Smooth muscle cell (in vitro differentiated cells): Measurements from ENCODE around the gene TAOK3. TPM values are rescaled to one million over a fixed set of nuclear protein-coding genes. Genes with fewer than 3 reads are reported as not detected.

Experiments
- DNase-seq: peaks from one replicate; lab custom pipeline; 2025; ENCODE audit not compliant: unreplicated experiment; lab: John Stamatoyannopoulos, UW
- H2AFZ ChIP-seq: fragments of 200-600 bp; sonication (generic); 2 replicates; pipeline ENCODE4 v1.6.0; 2016; ENCODE audit warnings: antibody characterized with exemption, low read depth, mild to moderate bottlenecking
- H3F3A ChIP-seq: fragments of 200-600 bp; sonication (generic); 2 replicates; pipeline ENCODE4 v1.6.0; 2017; ENCODE audit warnings: antibody characterized with exemption, low read depth
- H3K27ac ChIP-seq: fragments of 200-600 bp; sonication (generic); 2 replicates; pipeline ENCODE4 v1.5.1; 2016; ENCODE audit warnings: low read depth, mild to moderate bottlenecking
- H3K27me3 ChIP-seq: fragments of 200-600 bp; sonication (generic); 2 replicates; pipeline ENCODE4 v1.6.1; 2016; ENCODE audit warnings: low read depth, mild to moderate bottlenecking
- H3K36me3 ChIP-seq: fragments of 200-600 bp; sonication (generic); 2 replicates; pipeline ENCODE4 v1.5.1; 2016; ENCODE audit warnings: low read depth
- H3K4me1 ChIP-seq: fragments of 200-600 bp; sonication (generic); 2 replicates; pipeline ENCODE4 v1.5.1; 2016; ENCODE audit warnings: low read depth
- H3K4me2 ChIP-seq: fragments of 200-600 bp; sonication (generic); 2 replicates; pipeline ENCODE4 v1.6.0; 2016; ENCODE audit warnings: mild to moderate bottlenecking
- H3K4me3 ChIP-seq: fragments of 200-600 bp; sonication (generic); 2 replicates; pipeline ENCODE4 v1.5.1; 2016; ENCODE audit warnings: mild to moderate bottlenecking
- H3K79me2 ChIP-seq: fragments of 200-600 bp; sonication (generic); 2 replicates; pipeline ENCODE4 v1.6.0; 2016; ENCODE audit warnings: low read depth, mild to moderate bottlenecking
- H3K9ac ChIP-seq: fragments of 200-600 bp; sonication (generic); 2 replicates; pipeline ENCODE4 v1.6.0; 2016; ENCODE audit warnings: low read depth
- H3K9me3 ChIP-seq: fragments of 200-600 bp; sonication (generic); replicated peaks from 2 replicates; pipeline ENCODE4 v1.5.1; 2016; ENCODE audit warnings: low read depth
- H4K20me1 ChIP-seq: fragments of 200-600 bp; sonication (generic); 2 replicates; pipeline ENCODE4 v1.6.0; 2016; ENCODE audit warnings: low read depth
- WGBS: methylation state at CpG from one replicate; pipeline ENCODE4 v1.1.7; 2016; ENCODE audit warnings: low lambda C conversion rate; 5-methylcytosine and 5-hydroxymethylcytosine counted together
- polyA plus RNA-seq: library from polyadenylated mRNA; unstranded; fragments of >200 nt; fragmentation: Nextera tagmentation; extraction: Ambion mirVana; gene quantifications from 2 replicates; pipeline ENCODE4 v1.2.1, GENCODE V29; 2016
- total RNA-seq: library from RNA; depleted of rRNA; stranded (reverse); fragments of >200 nt; gene quantifications from 2 replicates; pipeline ENCODE4 v1.2.3, GENCODE V29; 2014
- TF ChIP-seq, protein P1 (sequence below): fragments of 200-600 bp; sonication (generic); IDR thresholded peaks from 2 replicates; pipeline ENCODE4 v1.5.1; 2017; ENCODE audit warnings: borderline replicate concordance, mild to moderate bottlenecking, antibody characterized with exemption; ENCODE audit not compliant: insufficient read depth, poor library complexity, severe bottlenecking

The TAOK3 gene
- total and polyA plus RNA-seq, 2 experiments from 2014 or later, result 7.3 to 7.9 TPM

DNA sequence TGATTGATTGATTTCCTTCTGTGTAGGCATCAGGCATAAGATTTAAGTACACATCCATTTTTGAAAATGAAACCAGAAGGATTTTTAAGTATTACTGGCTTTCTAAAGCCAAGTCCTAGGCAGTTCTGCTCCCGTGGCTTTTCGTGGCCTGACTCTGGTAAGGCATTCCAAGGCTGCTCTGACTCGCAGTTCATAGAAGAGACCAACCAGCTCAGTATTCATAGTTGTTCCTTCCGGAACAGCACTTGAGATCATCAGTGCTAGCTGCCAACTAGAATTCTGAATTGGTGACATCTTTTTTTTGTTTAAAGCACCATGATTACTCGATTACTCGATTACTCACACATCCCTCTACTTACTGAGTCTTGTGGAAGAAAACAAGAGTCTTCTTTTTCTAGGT, 29.5 kb upstream of the TAOK3 start:
- H2AFZ ChIP-seq, result no peak overlapping the region
- no peak overlapping the region for H3K4me3 ChIP-seq
- 97% methylated on average over 6 of the region's 6 CpGs for WGBS
- no peaks in the 10 kb centered on the region for H3K9me3 ChIP-seq
- H3K9ac ChIP-seq, result no peak overlapping the region
- TF ChIP-seq, protein P1, sequence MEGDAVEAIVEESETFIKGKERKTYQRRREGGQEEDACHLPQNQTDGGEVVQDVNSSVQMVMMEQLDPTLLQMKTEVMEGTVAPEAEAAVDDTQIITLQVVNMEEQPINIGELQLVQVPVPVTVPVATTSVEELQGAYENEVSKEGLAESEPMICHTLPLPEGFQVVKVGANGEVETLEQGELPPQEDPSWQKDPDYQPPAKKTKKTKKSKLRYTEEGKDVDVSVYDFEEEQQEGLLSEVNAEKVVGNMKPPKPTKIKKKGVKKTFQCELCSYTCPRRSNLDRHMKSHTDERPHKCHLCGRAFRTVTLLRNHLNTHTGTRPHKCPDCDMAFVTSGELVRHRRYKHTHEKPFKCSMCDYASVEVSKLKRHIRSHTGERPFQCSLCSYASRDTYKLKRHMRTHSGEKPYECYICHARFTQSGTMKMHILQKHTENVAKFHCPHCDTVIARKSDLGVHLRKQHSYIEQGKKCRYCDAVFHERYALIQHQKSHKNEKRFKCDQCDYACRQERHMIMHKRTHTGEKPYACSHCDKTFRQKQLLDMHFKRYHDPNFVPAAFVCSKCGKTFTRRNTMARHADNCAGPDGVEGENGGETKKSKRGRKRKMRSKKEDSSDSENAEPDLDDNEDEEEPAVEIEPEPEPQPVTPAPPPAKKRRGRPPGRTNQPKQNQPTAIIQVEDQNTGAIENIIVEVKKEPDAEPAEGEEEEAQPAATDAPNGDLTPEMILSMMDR, result no peak
- H3K4me1 ChIP-seq, result no peaks in the 10 kb centered on the region
- H3K4me2 ChIP-seq, result no peak overlapping the region
- H3K79me2 ChIP-seq, result no peaks in the 10 kb centered on the region
- H3K36me3 ChIP-seq, result peaks cover 12% of the 10 kb centered on the region
- H4K20me1 ChIP-seq, result peaks cover 35% of the 10 kb centered on the region
- H3K27me3 ChIP-seq, result no peaks in the 10 kb centered on the region
- DNase-seq, result no peak
- H3F3A ChIP-seq, result no peaks in the 10 kb centered on the region
- H3K27ac ChIP-seq, result no peak overlapping the region

- Histone ChIP-seq H3K9ac (no peak overlapping the region), H3K27ac (no peak overlapping the region), H3K4me2 (no peak overlapping the region), H3K36me3 (peaks cover 15% of the 10 kb centered on the region), H3K27me3 (no peaks in the 10 kb centered on the region), H3F3A (no peaks in the 10 kb centered on the region), H3K9me3 (no peaks in the 10 kb centered on the region), H3K79me2 (no peaks in the 10 kb centered on the region), H3K4me1 (no peaks in the 10 kb centered on the region), H4K20me1 (peaks cover 30% of the 10 kb centered on the region), H3K4me3 (no peak overlapping the region), H2AFZ (no peak overlapping the region)
- 81% methylated on average over 5 of the region's 5 CpGs for WGBS
- DNase-seq, result no peak
- TF ChIP-seq, protein P1, result no peak
Observed at GRCh38 chr12:118398940-118399339, 26.2 kb upstream of the TAOK3 start.

- no peaks in the 10 kb centered on the region for H3K9me3 ChIP-seq
- no peak for DNase-seq
- no peaks in the 10 kb centered on the region for H3F3A ChIP-seq
- peaks cover 30% of the 10 kb centered on the region for H4K20me1 ChIP-seq
- no peak overlapping the region for H3K9ac ChIP-seq
- H2AFZ ChIP-seq, result no peak overlapping the region
- TF ChIP-seq, protein P1, result no peak
- peaks cover 16% of the 10 kb centered on the region for H3K36me3 ChIP-seq
- H3K4me2 ChIP-seq, result no peak overlapping the region
- WGBS, result 90% methylated on average over 2 of the region's 2 CpGs
- no peak overlapping the region for H3K27ac ChIP-seq
- H3K79me2 ChIP-seq, result no peaks in the 10 kb centered on the region
- H3K4me3 ChIP-seq, result no peak overlapping the region
- H3K4me1 ChIP-seq, result no peaks in the 10 kb centered on the region
- no peaks in the 10 kb centered on the region for H3K27me3 ChIP-seq
Observed at GRCh38 chr12:118398524-118398923, 25.8 kb upstream of the TAOK3 start.

DNA sequence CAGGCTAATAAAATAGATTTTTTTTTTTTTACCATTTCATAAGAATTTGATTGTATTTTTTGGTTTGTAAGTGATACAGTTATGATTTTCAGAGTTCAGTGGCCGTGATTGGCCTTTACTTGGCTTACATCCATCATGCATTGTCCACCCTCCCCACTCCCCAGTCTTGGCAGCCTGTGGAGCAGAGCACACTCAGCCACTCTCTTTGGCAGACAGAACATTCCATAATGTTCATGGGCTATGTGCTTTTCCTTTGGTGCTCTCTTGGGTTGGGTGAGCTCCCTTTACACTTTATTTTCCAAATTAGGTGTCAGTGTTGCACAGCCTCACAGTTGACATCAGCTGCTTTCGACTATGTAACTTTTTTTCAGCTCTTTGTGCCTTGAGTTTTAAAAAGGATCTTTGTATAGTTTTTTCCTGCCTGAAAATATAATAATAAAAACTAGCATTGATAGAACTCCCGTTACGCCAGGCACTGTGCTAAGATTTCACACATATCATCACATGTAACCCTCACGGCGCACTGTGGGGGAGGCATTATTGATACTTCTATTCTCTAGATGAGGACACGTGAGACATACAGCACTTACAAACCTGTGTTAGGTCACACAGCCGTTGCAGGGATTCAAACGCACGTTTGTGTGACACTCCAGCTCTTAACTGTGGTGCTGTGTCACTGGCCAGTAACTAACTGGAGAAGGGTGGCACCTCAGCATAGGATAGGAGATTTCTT, 25.2 kb upstream of the TAOK3 start:
- Histone ChIP-seq H3K4me3 (no peak overlapping the region), H3K9ac (no peak overlapping the region), H4K20me1 (peaks cover 30% of the 10 kb centered on the region), H2AFZ (no peak overlapping the region), H3K4me2 (no peak overlapping the region), H3K36me3 (peaks cover 16% of the 10 kb centered on the region), H3F3A (no peaks in the 10 kb centered on the region), H3K4me1 (no peaks in the 10 kb centered on the region), H3K27me3 (no peaks in the 10 kb centered on the region), H3K79me2 (no peaks in the 10 kb centered on the region), H3K27ac (no peak overlapping the region), H3K9me3 (no peaks in the 10 kb centered on the region)
- TF ChIP-seq, protein P1, result no peak
- DNase-seq, result no peak
- 96% methylated on average over 10 of the region's 10 CpGs for WGBS
